HCT116 (cell line): ENCODE measurements around the gene IZUMO1.

ENCODE experiments used
- CBX3 ChIP-seq: IDR thresholded peaks from 2 replicates; pipeline ENCODE4 v1.6.1; 2012; ENCODE audit warnings: low read depth
- CEBPB ChIP-seq: IDR thresholded peaks from 2 replicates; pipeline ENCODE4 v1.6.1; 2012; ENCODE audit warnings: low read depth
- CTCF ChIP-seq, 3 experiments: fragments of 200-600 bp in 1 of 3; sonication (generic) in 1 of 3; IDR thresholded peaks in 2 of 3; conservative IDR thresholded peaks in 1 of 3; 2 replicates each; pipeline ENCODE4 v1.5.1; 2012 to 2017; ENCODE audit warnings: low read depth in 2 of 3, low read length in 2 of 3, antibody characterized with exemption in 1 of 3, borderline replicate concordance in 1 of 3, control low read depth in 1 of 3, mild to moderate bottlenecking in 1 of 3, mixed read lengths in 1 of 3, mixed run types in 1 of 3, moderate library complexity in 1 of 3; ENCODE audit not compliant: insufficient read depth in 1 of 3
- EZH2 ChIP-seq: fragments of 200-600 bp; sonication (generic); IDR thresholded peaks from 2 replicates; pipeline ENCODE4 v1.6.1; 2017; ENCODE audit warnings: antibody characterized with exemption, mixed run types
- FOSL1 ChIP-seq: IDR thresholded peaks from 2 replicates; pipeline ENCODE4 v1.6.1; 2012; ENCODE audit warnings: low read depth
- JUND ChIP-seq: IDR thresholded peaks from 2 replicates; pipeline ENCODE4 v1.6.1; 2012
- POLR2A ChIP-seq: IDR thresholded peaks from 2 replicates; pipeline ENCODE4 v1.7.0; 2011; ENCODE audit warnings: borderline replicate concordance; ENCODE audit not compliant: insufficient read depth, insufficient read length; ENCODE audit errors: extremely low read depth
- POLR2AphosphoS5 ChIP-seq: IDR thresholded peaks from 2 replicates; pipeline ENCODE4 v1.6.1; 2011; ENCODE audit warnings: mild to moderate bottlenecking, low read depth, low read length, moderate library complexity
- SIN3A ChIP-seq: IDR thresholded peaks from 2 replicates; pipeline ENCODE4 v1.6.1; 2012; ENCODE audit warnings: low read depth
- SP1 ChIP-seq: IDR thresholded peaks from 2 replicates; pipeline ENCODE4 v1.6.1; 2012; ENCODE audit warnings: low read depth
- SRF ChIP-seq: IDR thresholded peaks from 2 replicates; pipeline ENCODE4 v1.6.1; 2012; ENCODE audit warnings: low read depth
- TCF7L2 ChIP-seq: IDR thresholded peaks from 2 replicates; pipeline ENCODE4 v1.7.0; 2011; ENCODE audit warnings: borderline replicate concordance, inconsistent platforms; ENCODE audit not compliant: insufficient read depth, insufficient read length; ENCODE audit errors: extremely low read depth
- TF ChIP-seq, protein P1 (sequence below): IDR thresholded peaks from 2 replicates; pipeline ENCODE4 v1.6.1; 2012
- TF ChIP-seq, protein P2 (sequence below): IDR thresholded peaks from 2 replicates; pipeline ENCODE4 v1.6.1; 2012; ENCODE audit warnings: low read depth

DNA sequence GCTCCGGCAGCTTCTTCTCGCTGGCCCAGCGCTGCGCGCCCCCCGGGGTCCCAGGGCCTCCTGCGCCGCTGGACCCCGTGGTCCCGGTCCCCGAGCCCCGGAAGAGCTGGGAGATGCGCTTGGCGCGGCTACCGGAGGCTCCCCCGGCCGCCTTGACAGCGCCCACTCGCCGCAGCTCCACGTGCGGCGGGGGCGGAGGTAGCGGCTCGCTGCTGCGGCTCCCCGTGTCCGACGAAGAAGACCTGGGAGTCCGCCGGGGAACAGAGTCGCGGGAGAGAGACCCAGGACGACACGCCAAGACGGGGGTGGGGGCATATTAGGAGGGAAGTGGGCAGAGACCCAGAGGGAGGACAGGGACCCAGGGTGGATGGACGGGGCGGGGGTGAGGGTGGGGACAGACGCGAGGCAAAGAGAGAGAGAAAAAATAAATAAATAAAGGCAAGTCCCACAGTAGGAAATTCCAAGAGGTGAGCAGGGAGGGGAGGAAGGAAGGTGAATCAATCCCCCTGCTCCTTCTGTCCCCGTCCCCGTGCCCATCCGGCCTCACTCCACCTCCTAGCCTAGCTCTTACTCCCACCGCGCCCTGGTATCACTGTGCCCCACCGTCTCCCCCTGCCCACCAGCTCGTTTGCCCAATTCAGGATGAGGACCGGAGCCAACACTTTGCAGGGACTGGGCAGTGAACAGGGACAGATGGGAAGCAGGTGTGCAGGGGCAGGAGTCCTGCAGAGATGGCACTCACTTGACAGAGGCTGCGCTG lies 7.1 kb downstream of the IZUMO1 start:
- no peak for TF ChIP-seq EZH2
- no peak for TF ChIP-seq CTCF (IDR thresholded peaks at IDR 0.05 in 2 of 3, conservative IDR thresholded peaks at IDR 0.05 in 1 of 3; ENCODE audit: borderline replicate concordance in 1 of 3, insufficient read depth in 1 of 3, low read depth in 2 of 3, low read length in 2 of 3)
- TF ChIP-seq, protein P1, sequence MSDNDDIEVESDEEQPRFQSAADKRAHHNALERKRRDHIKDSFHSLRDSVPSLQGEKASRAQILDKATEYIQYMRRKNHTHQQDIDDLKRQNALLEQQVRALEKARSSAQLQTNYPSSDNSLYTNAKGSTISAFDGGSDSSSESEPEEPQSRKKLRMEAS, result no peak
- TF ChIP-seq, protein P2, sequence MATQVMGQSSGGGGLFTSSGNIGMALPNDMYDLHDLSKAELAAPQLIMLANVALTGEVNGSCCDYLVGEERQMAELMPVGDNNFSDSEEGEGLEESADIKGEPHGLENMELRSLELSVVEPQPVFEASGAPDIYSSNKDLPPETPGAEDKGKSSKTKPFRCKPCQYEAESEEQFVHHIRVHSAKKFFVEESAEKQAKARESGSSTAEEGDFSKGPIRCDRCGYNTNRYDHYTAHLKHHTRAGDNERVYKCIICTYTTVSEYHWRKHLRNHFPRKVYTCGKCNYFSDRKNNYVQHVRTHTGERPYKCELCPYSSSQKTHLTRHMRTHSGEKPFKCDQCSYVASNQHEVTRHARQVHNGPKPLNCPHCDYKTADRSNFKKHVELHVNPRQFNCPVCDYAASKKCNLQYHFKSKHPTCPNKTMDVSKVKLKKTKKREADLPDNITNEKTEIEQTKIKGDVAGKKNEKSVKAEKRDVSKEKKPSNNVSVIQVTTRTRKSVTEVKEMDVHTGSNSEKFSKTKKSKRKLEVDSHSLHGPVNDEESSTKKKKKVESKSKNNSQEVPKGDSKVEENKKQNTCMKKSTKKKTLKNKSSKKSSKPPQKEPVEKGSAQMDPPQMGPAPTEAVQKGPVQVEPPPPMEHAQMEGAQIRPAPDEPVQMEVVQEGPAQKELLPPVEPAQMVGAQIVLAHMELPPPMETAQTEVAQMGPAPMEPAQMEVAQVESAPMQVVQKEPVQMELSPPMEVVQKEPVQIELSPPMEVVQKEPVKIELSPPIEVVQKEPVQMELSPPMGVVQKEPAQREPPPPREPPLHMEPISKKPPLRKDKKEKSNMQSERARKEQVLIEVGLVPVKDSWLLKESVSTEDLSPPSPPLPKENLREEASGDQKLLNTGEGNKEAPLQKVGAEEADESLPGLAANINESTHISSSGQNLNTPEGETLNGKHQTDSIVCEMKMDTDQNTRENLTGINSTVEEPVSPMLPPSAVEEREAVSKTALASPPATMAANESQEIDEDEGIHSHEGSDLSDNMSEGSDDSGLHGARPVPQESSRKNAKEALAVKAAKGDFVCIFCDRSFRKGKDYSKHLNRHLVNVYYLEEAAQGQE, result no peak
- no peak for TF ChIP-seq SIN3A
- TF ChIP-seq POLR2A, result no peak
- no peak for TF ChIP-seq TCF7L2
- no peak for TF ChIP-seq POLR2AphosphoS5
- TF ChIP-seq CBX3, result no peak
- TF ChIP-seq CEBPB, result no peak
- no peak for TF ChIP-seq SP1
- no peak for TF ChIP-seq JUND
- no peak for TF ChIP-seq FOSL1
- no peak for TF ChIP-seq SRF
